Hematopoietic multipotent progenitor cell treated with erythropoietin and hydrocortisone succinate and interleukin-3 and kit ligand, for 17 days (in vitro differentiated cells): ENCODE results near the gene FAM229A.
"Not testable (repeated sequence)": the region's sequence is repeated elsewhere in the genome, so short reads cannot be mapped to it uniquely, and the experiment has no call there.

Source experiments
- DNase-seq: peaks from one replicate; pipeline ENCODE4 v3.0.0-alpha.2; 2015; ENCODE audit warnings: low spot score

Gene FAM229A, protein sequence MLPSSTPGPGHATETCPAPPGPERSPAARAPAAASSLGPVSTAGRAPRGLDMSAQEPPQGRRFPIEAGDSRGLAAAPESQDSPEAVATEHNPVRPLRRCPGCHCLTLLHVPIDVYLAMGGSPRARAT

DNA sequence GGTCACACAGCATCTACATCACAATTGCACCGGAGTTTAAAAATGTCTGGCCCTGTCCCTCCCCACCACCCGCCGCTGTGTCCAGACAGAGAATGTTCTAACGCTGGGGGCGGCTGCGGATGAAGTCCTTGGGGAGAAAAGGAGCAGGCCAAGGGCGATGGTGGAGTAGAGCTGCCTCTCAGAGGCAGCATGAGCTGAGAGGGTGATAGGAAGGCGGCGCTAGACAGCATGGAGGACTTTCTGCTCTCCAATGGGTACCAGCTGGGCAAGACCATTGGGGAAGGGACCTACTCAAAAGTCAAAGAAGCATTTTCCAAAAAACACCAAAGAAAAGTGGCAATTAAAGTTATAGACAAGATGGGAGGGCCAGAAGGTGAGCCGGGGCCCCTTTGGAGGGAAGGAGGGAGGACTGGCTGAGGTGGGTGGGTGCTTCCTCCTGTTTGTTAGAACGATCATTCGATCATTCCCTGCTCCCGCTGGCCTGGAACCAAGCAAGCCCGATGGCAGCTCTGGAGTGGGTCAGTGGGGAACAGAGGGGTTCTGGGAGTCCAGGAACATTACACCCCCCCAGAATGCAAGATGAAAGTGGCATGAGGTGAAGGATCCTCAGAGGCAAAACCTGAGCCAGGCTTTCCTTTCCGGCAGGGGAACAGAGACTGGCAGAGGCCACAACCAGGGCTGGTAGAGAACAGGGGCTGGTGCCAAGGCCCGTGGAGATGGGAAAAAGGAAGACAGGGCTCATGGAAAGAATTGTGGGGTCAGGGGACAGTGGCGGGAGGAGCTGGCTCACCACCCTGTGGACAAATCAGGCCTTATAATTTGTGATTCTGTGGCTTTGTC lies at the start of gene FAM229A, which contains the start of gene TSSK3:
Gene FAM229A (minus strand): TSS at position 12 of the 840 bp plus-strand sequence. CDS start 394 bp downstream, outside the sequence.
Gene TSSK3 (plus strand): TSS at position 66 of the 840 bp plus-strand sequence. CDS start 163 bp downstream, at position 229.
- DNase-seq = no peak

DNA sequence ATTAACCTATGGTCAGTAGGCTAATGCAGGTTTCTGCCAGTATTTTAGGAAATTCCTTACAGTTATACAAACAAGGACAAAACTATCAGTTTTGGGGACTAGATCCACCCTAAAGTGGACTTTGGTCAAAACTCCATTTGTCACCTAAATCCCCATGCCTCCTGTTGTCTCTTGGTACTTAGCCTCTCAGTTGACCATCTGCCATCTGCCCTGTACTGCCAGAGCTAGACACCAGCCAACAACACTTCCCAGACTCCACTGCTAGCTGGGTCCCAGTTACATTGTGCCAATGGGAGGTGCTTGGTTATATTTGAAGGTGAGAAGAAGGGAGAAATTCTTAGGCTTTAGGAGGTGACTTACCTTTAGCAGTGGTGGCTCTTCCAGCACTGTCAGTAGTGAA lies 49.0 kb upstream of the FAM229A start:
- DNase-seq = no peak

DNA sequence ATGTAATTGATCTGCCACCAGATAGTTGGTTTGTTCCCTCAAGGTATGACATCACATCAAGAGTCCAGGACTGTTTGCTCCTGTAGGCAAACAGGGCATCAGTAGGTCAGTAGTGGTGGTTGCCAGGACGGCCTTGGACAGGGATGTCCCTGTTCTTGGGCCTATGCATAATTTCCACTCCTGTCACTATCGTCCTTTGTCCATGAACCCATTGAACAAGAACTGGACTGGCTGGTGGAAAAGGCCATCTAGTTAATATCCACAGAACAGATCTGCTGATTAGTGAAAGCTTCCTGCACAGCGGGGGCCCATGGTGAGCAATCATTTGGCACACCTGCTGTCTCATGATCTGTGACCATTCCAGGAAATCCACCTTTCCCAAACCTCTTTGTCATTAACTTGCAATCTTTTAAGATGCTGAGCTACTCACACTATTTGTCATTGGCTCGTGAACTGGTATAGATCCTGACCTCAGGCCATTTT lies 44.4 kb upstream of the FAM229A start:
- no peak for DNase-seq

DNA sequence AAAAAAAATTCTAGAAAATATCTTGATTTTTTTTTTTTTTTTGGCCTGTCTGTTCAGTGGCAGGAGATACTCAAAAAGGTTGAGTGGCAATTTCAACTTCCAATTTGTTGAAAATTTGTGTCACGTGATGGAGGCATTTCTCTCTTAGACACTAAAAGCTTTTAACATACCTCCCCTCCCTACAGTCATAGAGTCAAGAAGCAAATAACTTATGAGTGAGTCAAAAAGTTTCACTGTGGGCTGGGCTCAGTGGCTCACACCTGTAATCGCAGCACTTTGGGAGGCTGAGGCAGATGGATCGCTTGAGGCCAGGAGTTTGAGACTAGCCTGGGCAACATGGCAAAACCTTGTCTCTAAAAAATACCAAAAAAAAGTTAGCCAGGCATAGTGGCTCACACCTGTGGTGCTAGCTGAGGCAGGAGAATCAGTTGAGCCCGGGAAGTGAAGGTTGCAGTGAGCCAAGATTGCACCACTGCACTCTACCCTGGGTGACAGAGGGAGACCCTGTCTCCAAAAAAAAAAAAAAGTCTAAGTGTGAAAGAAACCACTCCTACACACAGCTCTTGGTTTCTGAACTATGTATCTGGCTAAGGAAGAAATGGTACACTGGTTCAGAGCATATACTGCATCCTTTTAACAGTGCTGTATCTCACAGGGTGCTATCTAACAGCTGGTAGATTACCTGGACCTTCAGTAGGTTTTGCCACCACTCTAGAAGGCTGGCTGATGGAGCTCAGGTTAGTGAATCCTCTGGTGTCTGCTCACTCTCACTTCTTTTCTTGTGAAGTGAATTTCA lies 43.6 kb upstream of the FAM229A start:
- DNase-seq = no peak

DNA sequence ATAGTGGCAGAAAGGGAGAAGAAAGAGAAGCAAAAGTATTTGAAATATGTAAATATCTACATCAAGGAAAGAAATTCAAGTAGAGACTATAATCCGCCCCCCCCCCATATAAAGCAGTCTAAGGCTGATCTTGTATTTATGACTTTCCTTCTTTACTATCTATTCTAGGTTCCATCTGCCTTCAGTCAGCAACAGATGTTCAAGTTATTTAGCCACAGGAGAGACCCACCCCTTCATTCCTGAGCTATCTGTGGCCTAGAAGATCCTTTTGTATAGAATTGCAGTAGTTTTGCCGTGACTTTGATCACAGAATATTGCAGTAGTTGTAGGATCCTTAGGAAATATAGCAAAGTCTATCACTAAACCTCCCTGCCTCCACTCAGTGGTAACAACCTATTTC lies 42.7 kb upstream of the FAM229A start:
- no peak for DNase-seq

DNA sequence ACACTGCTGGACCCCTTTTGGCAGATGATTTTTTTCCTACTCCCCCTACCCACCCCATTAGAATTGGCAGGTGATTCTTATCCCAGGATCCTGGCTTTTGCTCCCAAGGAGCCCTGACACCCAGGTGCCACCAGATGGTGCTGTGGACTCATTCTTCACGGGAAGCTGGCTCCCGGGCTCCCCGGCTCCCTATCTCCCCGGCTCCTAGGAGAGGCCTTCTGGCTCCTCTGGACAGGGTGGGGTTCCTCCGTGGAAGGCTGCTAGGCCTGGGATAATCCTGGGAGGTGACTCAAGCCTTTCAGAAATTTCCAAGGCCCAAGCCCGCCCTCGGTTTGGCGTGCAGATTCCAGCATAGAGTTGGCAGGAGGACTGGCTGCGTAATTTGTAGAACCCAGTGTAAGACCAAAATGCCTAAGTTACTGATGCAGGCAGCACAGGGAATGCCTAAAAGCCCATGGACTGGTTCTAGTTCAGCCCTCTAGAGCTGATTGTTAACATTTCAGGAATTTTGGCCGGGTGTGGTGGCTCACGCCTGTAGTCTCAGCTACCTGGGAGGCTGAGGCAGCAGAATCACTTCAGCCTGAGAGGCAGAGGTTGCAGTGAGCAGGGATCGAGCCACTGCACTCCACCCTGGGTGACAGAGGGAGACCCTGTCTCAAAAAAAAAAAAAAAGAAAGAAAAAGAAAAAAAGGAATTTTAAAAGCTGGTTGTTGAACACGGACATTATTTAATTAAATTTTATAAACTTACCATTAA lies 38.8 kb upstream of the FAM229A start:
- peak; percentile 88 for DNase-seq

DNA sequence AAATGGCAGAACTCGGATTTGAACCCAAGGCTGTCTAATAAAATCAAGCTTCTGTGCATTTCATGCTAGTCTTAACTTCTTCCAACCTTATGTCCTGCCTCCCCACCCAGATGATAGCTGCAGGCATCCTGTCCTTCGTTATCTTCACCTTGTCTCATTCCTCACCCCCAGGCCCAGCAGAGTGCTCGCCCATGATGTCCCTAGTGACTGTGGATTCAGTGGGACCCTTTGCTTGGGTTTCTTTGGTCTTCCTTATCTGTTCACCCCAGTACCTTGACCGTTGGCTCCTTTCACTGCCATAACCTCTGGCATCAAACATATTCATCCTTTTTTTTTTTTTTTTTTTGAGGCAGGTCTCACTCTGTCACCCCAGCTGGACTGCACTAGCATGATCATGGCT lies 37.6 kb upstream of the FAM229A start:
- DNase-seq = no peak

DNA sequence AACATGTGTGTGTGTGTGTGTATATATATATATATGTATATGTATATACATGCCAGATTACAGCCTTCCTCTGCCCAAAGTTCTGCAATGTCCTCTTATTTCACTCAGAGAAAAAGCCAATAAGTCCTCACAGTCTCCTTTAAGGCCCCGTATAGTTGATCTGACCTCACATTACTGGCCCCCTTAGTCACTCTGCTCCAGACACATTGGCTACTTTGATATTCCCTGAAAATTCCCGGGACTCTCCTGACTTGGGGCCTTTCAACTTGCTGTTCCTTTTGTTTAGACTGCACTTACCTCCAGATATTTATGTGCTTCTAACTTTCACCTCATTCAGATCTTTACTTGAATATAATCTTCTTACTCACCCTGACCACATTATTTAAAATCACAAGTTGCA lies 36.1 kb upstream of the FAM229A start:
- no peak for DNase-seq

DNA sequence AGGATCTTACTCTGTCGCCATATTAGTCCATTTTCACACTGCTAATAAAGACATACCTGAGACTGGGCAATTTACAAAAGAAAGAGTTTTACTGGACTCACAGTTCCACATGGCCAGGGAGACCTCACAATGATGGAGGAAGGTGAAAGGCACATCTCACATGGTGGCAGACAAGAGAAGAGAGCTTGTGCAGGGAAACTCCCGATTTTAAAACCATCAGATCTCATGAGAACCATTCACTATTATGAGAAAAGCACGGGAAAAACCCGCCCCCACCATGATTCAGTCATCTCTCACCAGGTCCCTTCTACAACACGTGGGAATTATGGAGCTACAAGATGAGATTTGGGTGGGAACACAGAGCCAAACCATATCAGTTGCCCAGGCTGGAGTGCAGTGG lies 34.2 kb upstream of the FAM229A start:
- DNase-seq = not testable (repeated sequence)

DNA sequence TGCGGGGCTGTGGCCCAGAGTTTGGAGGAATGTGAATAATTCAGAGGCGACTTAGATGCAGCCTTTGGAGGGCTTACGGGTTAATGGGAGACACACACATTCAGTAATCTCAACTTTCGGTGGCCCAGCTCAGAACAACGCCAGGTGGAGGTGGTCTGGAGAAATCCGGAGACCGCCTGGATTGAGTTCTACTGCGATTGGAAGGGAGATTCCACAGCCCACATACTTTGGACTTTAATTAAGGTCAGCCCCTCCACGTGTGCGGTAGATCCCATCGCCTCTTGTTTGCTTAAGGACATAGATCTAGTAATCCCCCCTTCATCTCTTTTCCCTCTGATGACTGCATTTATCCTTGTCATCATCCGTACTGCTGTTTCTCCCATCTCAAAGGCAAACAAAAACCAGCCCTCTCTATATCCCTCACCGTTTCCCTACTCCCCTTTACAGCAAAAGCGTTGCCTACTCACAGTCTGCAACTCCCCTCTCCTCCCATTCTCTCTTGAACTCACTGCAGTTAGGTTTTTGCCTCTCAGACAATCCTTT lies 32.7 kb upstream of the FAM229A start:
- DNase-seq = no peak

DNA sequence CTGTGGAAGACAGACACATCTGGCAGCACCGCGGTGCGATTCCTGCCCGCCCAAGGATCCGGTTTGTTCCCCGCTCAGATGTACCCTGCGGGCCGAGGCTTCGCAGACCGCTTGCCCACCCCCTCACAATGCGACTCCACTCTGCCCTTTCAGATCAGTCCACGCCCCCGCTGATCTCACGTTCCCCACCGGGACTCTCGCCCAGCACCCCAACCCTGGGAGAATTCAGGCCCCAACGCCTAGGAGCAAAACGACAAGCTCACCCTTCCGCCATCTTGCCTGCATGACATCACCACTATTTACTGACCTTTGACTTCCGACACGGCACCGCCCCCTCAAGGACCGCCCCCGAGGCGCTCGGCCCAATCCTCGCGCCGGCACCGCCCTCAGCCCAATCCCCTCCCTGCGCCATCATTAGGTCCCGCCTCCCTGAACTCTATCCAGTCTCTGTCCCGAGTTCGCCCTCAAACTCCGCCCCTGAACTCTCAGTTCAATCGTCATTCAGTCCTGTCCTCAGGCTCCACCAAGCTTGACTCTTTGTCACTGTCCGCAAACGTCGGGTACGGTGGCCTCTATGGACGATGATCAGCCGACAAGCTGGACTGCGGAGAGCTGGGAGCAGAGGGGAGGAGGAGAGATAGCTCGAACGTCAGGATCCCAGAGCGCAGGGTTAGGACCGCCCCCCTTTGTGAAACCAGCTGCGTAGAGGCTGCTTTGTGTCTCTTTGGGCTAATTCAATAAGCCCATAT lies 32.0 kb upstream of the FAM229A start, which contains the start of gene BSDC1:
Gene BSDC1 (minus strand): TSS at position 301 of the 749 bp plus-strand sequence. CDS start 27 bp downstream, at position 274.
- peak; percentile 99 for DNase-seq

DNA sequence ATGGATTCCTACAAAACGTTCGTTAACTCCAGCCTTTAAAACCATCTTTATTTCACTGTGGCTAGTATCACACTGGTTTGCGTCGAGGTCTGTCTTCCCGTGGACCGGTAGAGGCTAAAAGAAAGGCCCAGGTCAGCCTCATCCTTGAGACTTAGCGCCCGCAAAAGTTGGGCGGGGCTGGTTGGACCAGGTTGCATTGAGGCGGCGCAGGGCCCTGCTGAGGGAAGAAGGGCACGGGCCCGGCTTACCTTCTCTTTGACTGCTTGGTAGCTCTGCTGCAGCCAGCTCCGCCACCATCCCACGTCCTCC lies 31.5 kb upstream of the FAM229A start:
- DNase-seq = peak; percentile 86

DNA sequence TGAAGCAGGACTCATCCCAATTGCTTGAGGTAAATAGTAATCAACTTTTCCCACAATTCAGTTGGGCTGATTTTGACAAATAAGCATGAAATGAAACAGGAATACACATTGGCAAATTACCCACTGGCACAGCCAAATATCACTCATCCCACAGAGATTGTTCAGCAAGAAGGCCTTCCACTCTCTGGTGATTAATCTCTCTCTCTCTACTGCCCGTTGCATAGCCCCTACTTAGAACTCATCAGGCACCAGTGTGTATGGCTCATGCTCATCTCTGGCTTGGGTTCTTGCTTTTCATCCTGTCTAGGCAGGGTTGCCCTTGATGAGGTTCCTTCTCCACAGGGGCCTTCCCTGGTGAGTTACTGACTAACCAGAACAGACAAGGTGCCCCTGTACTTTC lies 30.9 kb upstream of the FAM229A start:
- peak; percentile 79 for DNase-seq

DNA sequence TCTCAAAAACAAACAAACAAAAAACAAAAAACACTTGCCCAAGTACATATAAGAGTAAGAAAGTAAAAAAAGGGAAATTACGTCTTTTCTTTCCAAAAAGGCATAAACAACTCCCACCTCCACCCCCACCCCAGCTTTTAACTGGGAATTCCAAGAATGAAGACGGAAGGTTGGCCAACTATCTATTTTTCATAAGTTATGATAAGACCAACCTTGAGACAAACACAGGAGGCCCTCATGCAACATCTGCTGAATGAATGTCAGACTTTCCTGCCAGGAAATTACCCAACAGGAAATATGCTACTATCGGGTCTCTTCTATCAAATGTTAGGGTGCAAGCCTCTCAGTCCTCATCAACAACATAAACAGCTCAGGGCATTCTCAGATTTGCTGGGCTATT lies 30.0 kb upstream of the FAM229A start:
- DNase-seq = peak; percentile 76

DNA sequence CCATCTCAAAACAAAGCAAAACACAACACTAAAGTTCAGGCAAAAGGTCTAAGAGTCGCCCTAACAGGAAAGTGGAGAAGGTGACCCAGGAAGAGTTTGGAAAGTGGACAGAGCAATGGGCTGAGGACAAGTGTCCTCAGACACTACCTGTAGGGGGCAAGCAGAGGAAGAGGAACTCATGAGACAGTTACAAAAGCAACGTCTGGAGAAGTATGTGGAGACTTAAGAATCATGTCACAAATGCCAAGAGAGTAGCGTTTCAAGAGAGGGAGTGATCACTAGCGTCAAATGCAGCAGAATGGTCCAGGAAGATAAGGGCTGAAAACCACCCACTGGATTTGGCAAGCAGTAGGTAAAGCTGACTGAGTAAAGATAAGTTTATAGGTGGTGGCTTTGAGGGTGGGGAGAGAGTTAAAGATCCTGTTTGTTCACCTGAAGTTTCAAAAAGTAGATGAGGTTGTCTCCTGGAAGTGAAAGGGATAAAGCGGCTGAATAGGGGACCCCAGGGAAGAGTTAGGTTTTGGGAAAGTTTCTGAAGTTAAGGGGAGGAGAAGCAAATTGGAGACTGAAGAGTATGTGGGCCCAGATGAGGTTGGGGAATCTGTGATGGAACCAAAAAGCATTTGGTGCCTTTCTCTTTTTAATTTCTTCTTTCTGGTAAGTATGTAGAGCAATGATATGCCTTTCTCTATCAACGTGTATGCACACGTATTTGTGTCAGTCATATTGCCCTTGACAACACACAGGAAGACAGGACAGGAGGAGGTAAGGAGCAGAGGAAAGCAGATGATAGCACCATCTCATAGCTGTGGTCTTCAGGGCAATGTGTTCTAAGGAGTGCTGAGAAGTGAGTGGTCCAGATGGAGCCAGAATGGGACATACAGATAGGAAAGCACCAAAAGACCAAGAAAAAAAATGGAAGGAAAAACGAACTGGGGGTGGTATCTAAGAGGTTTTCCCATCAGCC lies 28.9 kb upstream of the FAM229A start:
- peak; percentile 93 for DNase-seq

DNA sequence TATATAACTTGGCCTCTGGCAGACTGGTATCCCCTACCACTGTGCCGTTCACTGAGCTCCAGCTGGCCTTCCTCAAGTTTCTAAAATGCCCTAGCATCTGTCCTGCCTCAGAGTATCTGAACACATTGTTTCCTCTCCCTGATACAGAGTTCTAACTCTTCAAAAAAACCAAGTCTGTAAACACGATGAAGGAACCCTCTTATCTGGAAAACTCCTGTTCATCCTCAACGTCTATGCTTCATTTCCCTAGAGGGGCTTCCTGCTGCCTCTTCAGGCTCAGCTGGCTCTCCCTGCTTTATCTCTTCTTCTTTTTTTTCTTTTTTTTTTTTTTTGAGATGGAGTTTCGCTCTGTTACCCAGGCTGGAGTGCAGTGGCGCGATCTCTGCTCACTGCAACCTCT lies 26.4 kb upstream of the FAM229A start:
- peak; percentile 39 for DNase-seq

DNA sequence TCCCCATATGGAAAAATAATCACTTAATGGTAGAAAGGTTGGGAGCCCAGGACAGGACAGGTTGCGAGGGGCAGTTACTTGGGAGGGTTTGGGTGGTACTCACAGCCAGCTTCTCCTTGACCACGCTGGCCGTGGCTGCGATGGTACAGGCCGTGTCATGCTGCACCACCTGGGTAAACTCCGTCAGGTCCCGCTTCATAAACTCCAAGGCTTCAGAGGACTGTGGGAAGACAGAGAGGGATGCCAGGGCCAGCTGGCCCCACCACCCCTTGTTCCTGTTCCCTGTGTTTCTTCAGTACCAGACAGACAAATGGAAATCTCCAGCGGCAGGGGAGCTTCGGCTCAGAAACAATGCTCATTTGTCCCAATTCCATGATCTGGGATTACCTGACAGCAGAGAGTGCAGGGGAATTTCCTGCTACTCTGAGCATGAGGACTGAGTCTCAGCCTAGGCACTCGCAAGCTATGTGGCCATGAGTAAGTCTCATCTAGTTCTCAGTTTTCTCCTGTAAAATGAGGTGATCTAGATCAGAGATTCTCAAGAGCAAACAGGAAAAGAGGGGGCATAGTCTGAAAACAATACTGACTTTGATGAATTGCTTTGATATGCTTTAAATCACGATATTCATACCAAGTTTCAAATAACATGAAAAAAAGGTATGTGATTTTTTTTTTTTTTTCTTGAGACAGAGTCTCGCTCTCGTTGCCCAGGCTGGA lies 24.5 kb upstream of the FAM229A start:
- no peak for DNase-seq

DNA sequence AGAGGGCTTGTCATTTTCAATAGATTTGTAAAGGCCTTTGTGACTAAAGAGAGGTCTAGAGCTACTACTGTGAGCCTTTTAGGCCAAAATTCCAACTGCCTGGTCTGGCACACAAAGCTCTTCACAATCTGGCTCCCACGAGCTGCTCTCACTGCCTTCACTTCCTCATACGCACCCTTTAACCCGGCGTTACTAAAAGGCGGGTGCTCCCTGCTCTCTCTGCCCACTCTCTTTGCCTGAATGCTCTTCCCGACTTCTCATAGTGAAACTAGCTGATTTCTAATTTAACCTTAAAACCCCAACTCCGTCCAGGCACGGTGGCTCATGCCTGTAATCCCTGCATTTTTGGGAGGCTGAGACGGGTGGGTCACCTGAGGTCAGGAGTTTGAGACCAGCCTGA lies 17.8 kb upstream of the FAM229A start:
- no peak for DNase-seq
